Measurements from ENCODE around the gene ABCC2. TPM values are rescaled to one million over a fixed set of nuclear protein-coding genes. Genes with fewer than 3 reads are reported as not detected.

ABCC2 gene
- total RNA-seq, 4 donors from 2014 or later, result 1.3 to 4.2 (median 2.2) TPM

- TF ChIP-seq CTCF (IDR thresholded peaks at IDR 0.05; ENCODE audit: low read depth), result no peak
Observed at GRCh38 chr10:99832439-99832838, 50.0 kb downstream of the ABCC2 start.

GRCh38 chr10:99834410-99834809 lies 52.0 kb downstream of the ABCC2 start:
- TF ChIP-seq CTCF (IDR thresholded peaks at IDR 0.05; ENCODE audit: low read depth), result no peak

GRCh38 chr10:99835947-99836346 lies 53.5 kb downstream of the ABCC2 start:
- no peak for TF ChIP-seq CTCF (IDR thresholded peaks at IDR 0.05; ENCODE audit: low read depth)

GRCh38 chr10:99836711-99837110 lies 54.3 kb downstream of the ABCC2 start:
- no peak for TF ChIP-seq CTCF (IDR thresholded peaks at IDR 0.05; ENCODE audit: low read depth)

GRCh38 chr10:99841746-99842145 lies 59.3 kb downstream of the ABCC2 start:
- TF ChIP-seq CTCF (IDR thresholded peaks at IDR 0.05; ENCODE audit: low read depth), result no peak

GRCh38 chr10:99843310-99843709 lies 60.9 kb downstream of the ABCC2 start:
- no peak for TF ChIP-seq CTCF (IDR thresholded peaks at IDR 0.05; ENCODE audit: low read depth)

- TF ChIP-seq CTCF (IDR thresholded peaks at IDR 0.05; ENCODE audit: low read depth), result no peak
Observed at GRCh38 chr10:99844433-99844955, 62.1 kb downstream of the ABCC2 start.

Measured in subcutaneous adipose tissue (tissue), 4 donors.